ENCODE results near the gene HSP90B1. TPM values are rescaled to one million over a fixed set of nuclear protein-coding genes. Genes with fewer than 3 reads are reported as not detected.

HSP90B1 gene
- total RNA-seq, 1 experiment from 2014 or later: 476 TPM

- Histone ChIP-seq H4K20me1 (ENCODE audit: low read length) (no peaks in the 10 kb centered on the region), H3K27me3 (ENCODE audit: low read length) (no peaks in the 10 kb centered on the region), H3K9ac (ENCODE audit: low read length) (no peak overlapping the region), H3K4me1 (ENCODE audit: insufficient read depth, low read length) (no peaks in the 10 kb centered on the region), H3K9me3 (ENCODE audit: low read length) (no peaks in the 10 kb centered on the region), H3K27ac (ENCODE audit: low read length) (no peak overlapping the region), H3K4me2 (ENCODE audit: low read length) (no peak overlapping the region), H3K79me2 (ENCODE audit: low read length) (no peaks in the 10 kb centered on the region), H3K36me3 (ENCODE audit: low read depth, low read length) (no peaks in the 10 kb centered on the region), H3F3A (ENCODE audit: low read length, unreplicated experiment) (no peaks in the 10 kb centered on the region), H3K9me2 (replicated peaks; ENCODE audit: low read length) (no peaks in the 10 kb centered on the region), H3K4me3 (ENCODE audit: low read length) (no peak overlapping the region), H2AFZ (ENCODE audit: low read length) (no peak overlapping the region)
- DNase-seq: no peak
- TF ChIP-seq EZH2 (IDR thresholded peaks at IDR 0.05; ENCODE audit: low read length, unreplicated experiment) (no peak), CTCF (conservative IDR thresholded peaks at IDR 0.05; ENCODE audit: low read depth, low read length) (no peak), EZH2phosphoT487 (IDR thresholded peaks at IDR 0.05; ENCODE audit: borderline replicate concordance, low read length) (no peak)
- no peak for ATAC-seq
- BruUV-seq (replicated peaks): no TSS peak
- ChIA-PET CTCF (no interaction called here), POLR2A (ENCODE audit: unreplicated experiment) (no interaction called here)
- intact Hi-C loops (cut with micrococcal nuclease): no loop called here
These were observed 66.4 kb downstream of the HSP90B1 start for GRCh38 chr12:103996595-103996994.

GRCh38 chr12:103997286-103997900 lies 67.2 kb downstream of the HSP90B1 start:
- Histone ChIP-seq H3K36me3 (ENCODE audit: low read depth, low read length) (no peaks in the 10 kb centered on the region), H3K9me2 (replicated peaks; ENCODE audit: low read length) (no peaks in the 10 kb centered on the region), H3K9me3 (ENCODE audit: low read length) (no peaks in the 10 kb centered on the region), H3K9ac (ENCODE audit: low read length) (no peak overlapping the region), H2AFZ (ENCODE audit: low read length) (no peak overlapping the region), H3K79me2 (ENCODE audit: low read length) (no peaks in the 10 kb centered on the region), H3K4me2 (ENCODE audit: low read length) (no peak overlapping the region), H4K20me1 (ENCODE audit: low read length) (no peaks in the 10 kb centered on the region), H3K27ac (ENCODE audit: low read length) (no peak overlapping the region), H3K4me1 (ENCODE audit: insufficient read depth, low read length) (no peaks in the 10 kb centered on the region), H3K27me3 (ENCODE audit: low read length) (no peaks in the 10 kb centered on the region), H3F3A (ENCODE audit: low read length, unreplicated experiment) (no peaks in the 10 kb centered on the region), H3K4me3 (ENCODE audit: low read length) (no peak overlapping the region)
- intact Hi-C loops (cut with micrococcal nuclease): no loop called here
- no peak for TF ChIP-seq EZH2phosphoT487 (IDR thresholded peaks at IDR 0.05; ENCODE audit: borderline replicate concordance, low read length)
- TF ChIP-seq EZH2 (IDR thresholded peaks at IDR 0.05; ENCODE audit: low read length, unreplicated experiment): no peak
- no peak for TF ChIP-seq CTCF (conservative IDR thresholded peaks at IDR 0.05; ENCODE audit: low read depth, low read length)
- POLR2A ChIA-PET (ENCODE audit: unreplicated experiment): no interaction called here
- DNase-seq (no peak), ATAC-seq (no peak)
- no TSS peak for BruUV-seq (replicated peaks)
- CTCF ChIA-PET: no interaction called here

Other genes starting within 250 kb of the HSP90B1 start
- 14.9 and 15.7 TPM in 2 replicates for gene NT5DC3, start 89.2 kb upstream of the HSP90B1 start, total RNA-seq (2014; rRNA removed)
- gene TDG, start 35.5 kb downstream of the HSP90B1 start, total RNA-seq (2014; rRNA removed): 35.0 and 45.6 TPM in 2 replicates
- 1.6 TPM in 2 replicates for gene GLT8D2, start 119.8 kb downstream of the HSP90B1 start, total RNA-seq (2014; rRNA removed)
- 7.8 and 10.7 TPM in 2 replicates for gene HCFC2, start 134.1 kb downstream of the HSP90B1 start, total RNA-seq (2014; rRNA removed)
- 20.6 and 21.7 TPM in 2 replicates for gene NFYB, start 207.8 kb downstream of the HSP90B1 start, total RNA-seq (2014; rRNA removed)

Data from PC-3 (cell line).